Testis (tissue), 3 donors: Measurements from ENCODE around the gene RNF32. TPM values are rescaled to one million over a fixed set of nuclear protein-coding genes. Genes with fewer than 3 reads are reported as not detected.

Experiments
- DNase-seq: peaks from one replicate; pipeline ENCODE4 v3.0.0-alpha.2; 2019
- H3K27ac ChIP-seq, 2 donors: fragments of 200-600 bp; sonication (generic); one replicate each; pipeline ENCODE4 v1.5.1; 2019
- H3K27me3 ChIP-seq: fragments of 200-600 bp; sonication (generic); one replicate; pipeline ENCODE4 v1.5.1; 2019
- H3K36me3 ChIP-seq: fragments of 200-600 bp; sonication (generic); one replicate; pipeline ENCODE4 v1.5.1; 2017; ENCODE audit warnings: low read depth; ENCODE audit errors: missing control alignments
- H3K4me1 ChIP-seq: fragments of 200-600 bp; sonication (generic); one replicate; pipeline ENCODE4 v1.5.1; 2019
- H3K4me3 ChIP-seq, 2 donors: fragments of 200-600 bp; sonication (generic); one replicate each; pipeline ENCODE4 v1.5.1; 2017 to 2019
- H3K9me3 ChIP-seq: fragments of 200-600 bp; sonication (generic); one replicate; pipeline ENCODE4 v1.5.1; 2017
- CTCF ChIP-seq, 3 experiments: fragments of 450-650 bp in 2 of 3; fragments of 200-600 bp in 1 of 3; sonication (generic) in 1 of 3; IDR thresholded peaks; one replicate each; pipeline ENCODE4 v1.5.1; 2016 to 2019; ENCODE audit warnings: antibody characterized with exemption in 3 of 3, mild to moderate bottlenecking in 2 of 3, moderate library complexity in 1 of 3
- POLR2A ChIP-seq: fragments of 450-650 bp; IDR thresholded peaks from one replicate; pipeline ENCODE4 v1.6.1; 2017; ENCODE audit warnings: antibody characterized with exemption, mild to moderate bottlenecking, moderate library complexity
- WGBS, 2 donors: methylation state at CpG; one replicate each; pipeline ENCODE4 v1.1.5; 2018; 5-methylcytosine and 5-hydroxymethylcytosine counted together
- intact Hi-C: fragments of 100-400 bp; cut with DNase I; formaldehyde crosslinking; loops from one replicate; pipeline ENCODE4 v1.15.1; 2023; ENCODE audit warnings: low total_unique reads
- polyA plus RNA-seq: library from polyadenylated mRNA; stranded (reverse); fragments of 350-450 nt; fragmentation: Illumina TruSeq; extraction: RNeasy Lipid Tissue Mini Kit (QIAGEN cat#74804); gene quantifications from one replicate; pipeline ENCODE4 v1.2.3, GENCODE V29; 2014; ENCODE audit warnings: low read depth, low replicate concordance; ENCODE audit not compliant: insufficient read depth
- total RNA-seq, 2 donors: library from RNA; depleted of rRNA; stranded (reverse); fragments of >200 nt; gene quantifications; one replicate each; pipeline ENCODE4 v1.2.3, GENCODE V29; 2016

Gene RNF32
- total and polyA plus RNA-seq, 3 donors from 2014 or later: 45.7 to 159 (median 63.8) TPM

GRCh38 chr7:156625580-156625979 lies 15.0 kb upstream of the RNF32 start:
- Histone ChIP-seq H3K36me3 (no peaks in the 10 kb centered on the region), H3K4me1 (no peaks in the 10 kb centered on the region), H3K4me3 (no peak overlapping the region), H3K9me3 (no peaks in the 10 kb centered on the region), H3K27ac (no peak overlapping the region), H3K27me3 (no peaks in the 10 kb centered on the region)
- no peak for TF ChIP-seq CTCF (IDR thresholded peaks at IDR 0.05)
- no peak for TF ChIP-seq POLR2A
- 75 to 85% methylated on average over 1 to 2 of the region's 2 CpGs for WGBS, 2 donors
- intact Hi-C loops: no loop called here
- DNase-seq: no peak

- Histone ChIP-seq H3K4me1 (no peaks in the 10 kb centered on the region), H3K4me3 (no peak overlapping the region), H3K27ac (no peak overlapping the region), H3K36me3 (no peaks in the 10 kb centered on the region), H3K27me3 (no peaks in the 10 kb centered on the region), H3K9me3 (no peaks in the 10 kb centered on the region)
- intact Hi-C loops: no loop called here
- no peak for DNase-seq
- WGBS, 2 donors: 88 to 90% methylated on average over 7 of the region's 7 CpGs
- no peak for TF ChIP-seq POLR2A
- no peak for TF ChIP-seq CTCF (IDR thresholded peaks at IDR 0.05)
These were observed 14.2 kb upstream of the RNF32 start for GRCh38 chr7:156626220-156626895.

- TF ChIP-seq CTCF (IDR thresholded peaks at IDR 0.05) (no peak), POLR2A (no peak)
These were observed 12.0 kb upstream of the RNF32 start for GRCh38 chr7:156628562-156628961.

GRCh38 chr7:156629873-156630272 lies 10.7 kb upstream of the RNF32 start:
- no peaks in the 10 kb centered on the region for H3K9me3 ChIP-seq
- intact Hi-C loops: no loop called here
- no peaks in the 10 kb centered on the region for H3K4me1 ChIP-seq
- no peaks in the 10 kb centered on the region for H3K27me3 ChIP-seq
- TF ChIP-seq POLR2A: no peak
- no peak for TF ChIP-seq CTCF (IDR thresholded peaks at IDR 0.05)
- H3K4me3 ChIP-seq: no peak overlapping the region
- H3K36me3 ChIP-seq: no peaks in the 10 kb centered on the region
- H3K27ac ChIP-seq: no peak overlapping the region
- no peak for DNase-seq
- 89 to 100% methylated on average over 2 of the region's 2 CpGs for WGBS, 2 donors

More at GRCh38 chr7:156628562-156628961, 12.0 kb upstream of the RNF32 start:
- Histone ChIP-seq H3K27me3 (no peaks in the 10 kb centered on the region), H3K36me3 (no peaks in the 10 kb centered on the region), H3K4me3 (no peak overlapping the region), H3K27ac (no peak overlapping the region), H3K9me3 (no peaks in the 10 kb centered on the region), H3K4me1 (no peaks in the 10 kb centered on the region)
- intact Hi-C loops: no loop called here
- no peak for DNase-seq

- H3K27me3 ChIP-seq: no peaks in the 10 kb centered on the region
- no peaks in the 10 kb centered on the region for H3K4me1 ChIP-seq
- no peak overlapping the region for H3K4me3 ChIP-seq
- no peak overlapping the region for H3K27ac ChIP-seq
- no peaks in the 10 kb centered on the region for H3K36me3 ChIP-seq
- DNase-seq: no peak
- WGBS, 2 donors: 79 to 80% methylated on average over 3 of the region's 3 CpGs
- TF ChIP-seq POLR2A: no peak
- intact Hi-C loops: no loop called here
- no peaks in the 10 kb centered on the region for H3K9me3 ChIP-seq
These were observed 6.5 kb upstream of the RNF32 start for GRCh38 chr7:156634117-156634516.
